NCI-H146 treated with DMSO at 0.1 percent for 48 hours (cell line): ENCODE data around the gene DKK1.

Experiments used
- DNase-seq: peaks from one replicate; lab custom pipeline; 2025; ENCODE audit not compliant: unreplicated experiment; lab: John Stamatoyannopoulos, UW

The DKK1 gene

GRCh38 chr10:52316500-52316899 lies 2.4 kb downstream of the DKK1 start:
- DNase-seq: no peak

- DNase-seq: no peak
Measured at GRCh38 chr10:52318136-52318701, 4.1 kb downstream of the DKK1 start.

- DNase-seq: no peak
Measured at GRCh38 chr10:52318822-52319464, 4.9 kb downstream of the DKK1 start.

- no peak for DNase-seq
Measured at GRCh38 chr10:52319926-52320325, 5.8 kb downstream of the DKK1 start.

- DNase-seq: no peak
Measured at GRCh38 chr10:52322323-52322722, 8.2 kb downstream of the DKK1 start.

GRCh38 chr10:52322936-52323335 lies 8.9 kb downstream of the DKK1 start:
- DNase-seq: no peak

- DNase-seq: no peak
Measured at GRCh38 chr10:52326382-52326781, 12.3 kb downstream of the DKK1 start.

- no peak for DNase-seq
Measured at GRCh38 chr10:52331638-52332364, 17.7 kb downstream of the DKK1 start.

GRCh38 chr10:52332815-52333214 lies 18.7 kb downstream of the DKK1 start:
- no peak for DNase-seq

GRCh38 chr10:52334595-52334994 lies 20.5 kb downstream of the DKK1 start:
- DNase-seq: no peak

- DNase-seq: no peak
Measured at GRCh38 chr10:52335665-52336064, 21.6 kb downstream of the DKK1 start.

GRCh38 chr10:52337225-52337624 lies 23.1 kb downstream of the DKK1 start:
- no peak for DNase-seq

- DNase-seq: no peak
Measured at GRCh38 chr10:52343439-52343838, 29.4 kb downstream of the DKK1 start.

GRCh38 chr10:52346394-52347326 lies 32.6 kb downstream of the DKK1 start:
- no peak for DNase-seq

- no peak for DNase-seq
Measured at GRCh38 chr10:52347327-52347667, 33.2 kb downstream of the DKK1 start.

GRCh38 chr10:52348037-52348564 lies 34.0 kb downstream of the DKK1 start:
- no peak for DNase-seq

GRCh38 chr10:52351914-52352330 lies 37.8 kb downstream of the DKK1 start:
- no peak for DNase-seq

- DNase-seq: no peak
Measured at GRCh38 chr10:52353205-52353604, 39.1 kb downstream of the DKK1 start.

GRCh38 chr10:52353960-52354394 lies 39.9 kb downstream of the DKK1 start:
- no peak for DNase-seq

- no peak for DNase-seq
Measured at GRCh38 chr10:52357971-52358370, 43.9 kb downstream of the DKK1 start.

GRCh38 chr10:52359441-52359840 lies 45.4 kb downstream of the DKK1 start:
- DNase-seq: no peak
